ENCODE results near the gene OFD1.

Gene OFD1

DNA sequence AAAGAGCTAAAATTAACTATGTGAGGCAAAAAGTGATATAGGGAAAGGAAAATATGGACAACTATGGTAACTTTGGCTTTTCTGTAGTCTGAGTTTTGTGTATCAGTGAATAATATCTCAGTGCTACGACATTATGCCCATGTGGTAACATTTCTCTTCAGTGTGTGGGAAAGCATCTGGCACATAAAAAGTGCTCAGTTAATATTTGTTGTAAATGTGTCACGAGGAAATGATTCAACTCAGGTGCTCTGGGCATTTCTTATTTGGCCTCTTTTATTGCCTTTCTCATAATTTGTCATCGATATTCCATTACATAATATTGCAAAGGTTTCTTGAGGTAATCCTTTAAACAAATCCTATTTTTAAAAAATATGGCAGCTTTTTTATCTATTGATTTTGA is 17.6 kb downstream of the OFD1 start:
- no peak for DNase-seq (ENCODE audit: low read depth)

DNA sequence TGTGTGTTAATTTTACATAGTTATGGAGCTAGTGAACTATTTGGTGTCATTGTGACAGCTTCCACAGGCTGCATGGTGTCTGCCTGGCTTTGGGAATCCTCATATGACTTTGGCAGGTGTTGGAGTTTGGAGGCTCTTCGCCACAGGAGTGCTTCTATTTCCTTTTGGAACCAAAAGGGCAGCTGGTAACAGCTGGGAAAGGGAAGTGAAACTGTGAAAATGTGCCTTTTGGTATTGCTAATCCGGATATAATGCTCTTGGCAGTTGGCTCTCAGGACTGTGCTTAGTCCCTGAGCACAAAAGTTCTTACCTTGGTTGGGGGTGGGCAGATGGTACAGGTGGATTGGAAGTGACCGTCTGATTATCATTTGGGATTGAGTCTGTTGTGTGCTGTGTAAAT is 18.1 kb downstream of the OFD1 start:
- no peak for DNase-seq (ENCODE audit: low read depth)

DNA sequence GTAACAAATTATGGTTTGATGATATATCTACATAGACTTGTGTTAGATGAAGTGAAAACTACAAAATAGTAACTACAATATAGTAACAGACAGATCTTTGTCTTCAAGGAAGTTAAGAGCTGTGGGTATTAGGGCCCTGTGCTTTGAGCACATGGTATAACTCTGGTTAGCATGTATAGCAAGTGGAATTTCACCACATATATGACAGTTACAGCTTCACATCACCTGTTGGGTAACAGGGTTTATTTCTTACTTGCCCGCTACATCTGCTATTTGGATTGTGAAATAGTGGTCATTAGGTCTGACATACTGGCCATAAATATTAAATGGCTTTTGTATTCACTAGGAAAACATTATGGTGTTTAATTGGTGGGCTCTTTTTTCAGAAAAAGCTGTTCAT is 20.2 kb downstream of the OFD1 start:
- DNase-seq (ENCODE audit: low read depth), result no peak

DNA sequence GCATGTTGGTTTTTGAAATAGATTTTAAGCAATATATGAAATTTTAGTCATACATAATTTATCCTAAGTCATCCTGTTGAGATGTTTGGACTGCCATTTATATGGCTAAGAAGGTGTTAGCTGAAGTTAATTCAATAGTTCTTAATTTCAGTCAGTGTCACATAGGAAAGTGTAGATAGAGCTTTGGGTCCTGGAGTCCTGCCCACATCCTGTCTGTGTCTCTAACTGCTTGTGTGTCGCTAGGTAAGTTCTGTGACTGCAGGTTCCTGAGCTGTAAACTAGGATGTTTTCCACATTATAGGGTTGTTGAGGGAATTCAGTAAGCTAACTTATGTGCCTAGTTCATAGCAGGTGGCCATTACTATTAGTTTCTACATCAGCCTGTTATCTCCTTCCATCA is 20.7 kb downstream of the OFD1 start:
- no peak for DNase-seq (ENCODE audit: low read depth)

DNA sequence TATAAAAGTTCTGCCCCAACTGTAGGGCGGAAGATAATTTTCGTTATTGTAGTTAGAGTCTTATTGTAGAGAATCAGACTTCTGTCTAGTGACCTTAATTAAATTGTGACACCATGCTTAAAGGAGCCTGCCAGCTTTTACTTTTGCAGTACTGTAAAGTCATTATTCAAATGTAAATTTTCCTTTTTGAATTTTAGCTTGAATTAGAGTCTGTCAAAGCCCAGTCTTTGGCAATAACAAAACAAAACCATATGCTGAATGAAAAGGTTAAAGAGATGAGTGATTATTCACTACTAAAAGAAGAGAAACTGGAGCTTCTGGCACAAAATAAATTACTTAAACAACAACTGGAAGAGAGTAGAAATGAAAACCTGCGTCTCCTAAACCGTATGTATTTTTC is 21.8 kb downstream of the OFD1 start:
- no peak for DNase-seq (ENCODE audit: low read depth)

DNA sequence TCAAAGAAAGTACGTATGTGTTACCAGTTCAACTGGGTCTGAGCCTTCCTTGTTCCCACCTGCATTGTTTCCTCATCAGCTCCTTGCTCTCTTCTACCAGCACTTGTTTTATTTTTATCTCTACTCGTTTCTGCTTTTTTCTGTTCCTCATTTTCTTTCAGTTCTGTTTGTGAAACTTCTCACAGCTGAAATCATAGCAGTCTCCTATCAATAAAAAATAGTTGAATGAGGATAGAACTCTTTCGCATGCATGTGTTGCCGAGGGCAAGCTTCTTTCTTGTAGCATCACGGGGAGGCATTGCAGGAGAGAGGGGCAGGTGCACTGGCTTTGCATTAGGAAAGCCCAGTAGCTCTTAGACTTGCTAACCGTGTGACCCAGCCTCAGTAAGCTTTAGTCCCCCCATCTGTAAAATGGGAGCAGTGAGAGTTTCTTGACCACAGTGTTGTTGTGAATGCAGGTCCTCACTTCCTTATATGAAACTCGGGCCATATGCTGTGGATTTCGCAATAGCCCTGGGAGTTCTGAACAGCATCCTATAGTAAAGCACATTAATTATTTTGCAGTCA is 24.7 kb downstream of the OFD1 start:
- no peak for DNase-seq (ENCODE audit: low read depth)

DNA sequence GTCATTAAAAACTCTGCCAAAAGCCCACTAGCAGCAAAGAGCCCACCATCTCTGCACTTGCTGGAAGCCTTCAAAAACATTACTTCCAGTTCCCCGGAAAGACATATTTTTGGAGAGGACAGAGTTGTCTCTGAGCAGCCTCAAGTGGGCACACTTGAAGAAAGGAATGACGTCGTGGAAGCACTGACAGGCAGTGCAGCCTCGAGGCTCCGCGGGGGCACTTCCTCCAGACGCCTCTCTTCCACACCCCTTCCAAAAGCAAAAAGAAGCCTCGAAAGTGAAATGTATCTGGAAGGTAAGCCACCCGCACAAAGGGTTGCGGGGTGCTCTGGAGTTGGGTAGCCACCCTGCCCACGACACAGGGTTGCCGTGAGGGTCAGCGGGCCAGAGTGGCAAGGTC is 25.9 kb downstream of the OFD1 start:
- DNase-seq (ENCODE audit: low read depth), result no peak

DNA sequence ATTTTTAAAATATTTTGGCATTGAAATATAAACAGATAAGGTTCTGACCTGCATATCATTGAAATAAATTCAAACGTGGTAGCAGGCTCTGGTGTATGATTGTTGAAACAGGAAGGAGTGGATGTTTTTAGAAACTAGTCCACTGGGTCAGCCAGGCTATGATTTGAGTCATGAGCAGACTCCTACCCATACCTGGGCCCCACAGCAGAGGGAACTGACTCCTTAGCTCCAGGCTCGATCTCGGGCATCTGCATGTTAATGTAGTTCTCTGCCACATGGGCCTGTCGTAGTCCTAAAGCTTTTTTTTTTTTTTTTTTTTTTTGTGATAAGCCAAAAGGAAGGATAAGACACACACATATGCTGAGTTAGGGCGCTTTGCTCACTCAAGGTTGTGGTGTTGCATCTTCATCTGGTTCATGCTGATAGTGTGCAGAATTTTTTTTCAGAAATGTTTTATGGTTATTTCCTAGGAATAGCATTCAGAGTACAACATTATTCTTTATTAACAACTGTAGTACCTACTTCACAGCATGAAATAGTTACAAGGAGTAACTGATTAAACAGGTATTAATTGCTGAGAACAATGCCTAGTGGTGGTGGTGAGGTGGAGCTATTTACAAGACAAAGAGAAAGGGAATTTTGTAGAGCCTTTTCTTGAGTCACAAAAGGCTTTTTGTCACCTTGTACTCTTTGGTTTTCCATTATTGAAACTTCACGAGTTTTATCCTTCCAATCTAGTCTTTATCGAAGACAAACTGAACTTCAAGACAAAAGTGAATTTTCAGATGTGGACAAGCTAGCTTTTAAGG is 27.3 kb downstream of the OFD1 start:
- no peak for DNase-seq (ENCODE audit: low read depth)

DNA sequence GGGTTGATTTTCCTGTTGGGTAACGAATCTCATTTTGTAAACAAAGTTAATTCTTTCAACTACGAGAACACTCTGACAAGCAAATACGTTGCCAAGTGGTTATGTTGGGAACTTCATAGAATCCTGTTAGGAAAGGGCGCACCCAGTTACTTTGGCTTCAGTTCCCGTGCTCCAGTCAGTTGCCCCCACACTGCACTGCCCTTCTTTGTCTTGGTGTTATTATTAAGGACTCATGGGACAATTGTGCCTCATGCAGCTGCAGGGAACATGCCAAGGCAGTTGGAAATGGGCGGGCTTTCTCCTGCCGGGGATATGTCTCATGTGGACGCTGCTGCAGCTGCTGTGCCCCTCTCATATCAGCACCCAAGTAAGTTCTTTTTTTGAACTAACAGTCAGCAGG is 28.9 kb downstream of the OFD1 start:
- DNase-seq (ENCODE audit: low read depth), result no peak

DNA sequence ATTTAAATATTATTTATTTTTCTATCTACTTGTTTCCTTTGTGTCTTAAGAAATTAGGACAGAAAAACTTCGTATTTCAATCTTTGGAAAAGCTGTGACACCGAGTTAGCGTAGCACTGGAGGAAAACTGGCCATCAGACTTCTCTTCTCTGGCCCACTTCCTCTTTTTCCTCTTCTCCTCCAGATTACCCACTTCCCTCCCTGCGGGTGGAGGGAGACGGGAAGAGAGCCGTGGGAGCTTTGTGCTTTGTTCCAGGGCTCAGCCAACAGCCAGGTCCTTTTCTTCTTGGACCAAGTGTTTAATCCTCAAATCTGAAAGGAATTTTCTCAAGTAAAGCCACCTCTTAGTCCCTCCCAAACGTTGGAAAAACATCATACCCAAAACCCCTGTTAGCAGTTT is 29.7 kb downstream of the OFD1 start:
- no peak for DNase-seq (ENCODE audit: low read depth)

DNA sequence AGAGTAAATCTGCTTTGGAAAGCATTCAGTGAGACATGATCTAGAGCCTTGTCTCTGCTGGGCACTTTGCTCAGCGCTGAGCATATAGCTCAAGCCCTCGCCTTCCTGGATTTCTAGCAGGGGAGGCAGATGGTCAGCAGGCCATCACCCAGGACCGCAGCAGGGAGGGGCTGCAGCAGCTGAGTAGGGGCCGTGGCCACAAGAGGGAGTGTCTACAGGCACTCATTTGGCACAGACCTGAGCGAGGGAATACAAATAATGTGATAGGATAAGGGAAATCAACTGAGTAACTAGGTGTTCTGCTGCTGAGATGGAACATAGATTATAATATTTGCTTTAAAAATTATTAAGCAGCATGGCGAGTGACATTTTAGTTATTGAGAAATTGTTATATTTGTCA is 30.2 kb downstream of the OFD1 start:
- DNase-seq (ENCODE audit: low read depth), result no peak

DNA sequence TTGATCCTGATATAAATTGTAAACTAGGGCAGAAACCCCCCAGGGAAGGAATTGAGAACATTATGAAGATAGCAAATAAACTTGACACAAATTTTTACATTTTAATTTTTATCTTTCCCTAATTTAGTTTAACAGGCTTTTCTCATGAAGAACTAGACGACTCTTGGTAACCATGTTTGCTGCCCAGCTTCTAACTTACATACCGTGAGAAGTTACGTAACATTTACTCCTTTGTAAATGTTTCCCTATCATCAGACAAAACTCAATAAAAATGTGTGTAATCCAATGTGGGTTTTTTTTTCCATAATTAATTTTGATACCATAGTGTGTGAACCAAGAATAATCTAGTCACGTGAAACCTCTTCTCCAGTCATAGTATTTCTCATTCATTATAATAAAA is 34.4 kb downstream of the OFD1 start:
- DNase-seq (ENCODE audit: low read depth), result no peak

DNA sequence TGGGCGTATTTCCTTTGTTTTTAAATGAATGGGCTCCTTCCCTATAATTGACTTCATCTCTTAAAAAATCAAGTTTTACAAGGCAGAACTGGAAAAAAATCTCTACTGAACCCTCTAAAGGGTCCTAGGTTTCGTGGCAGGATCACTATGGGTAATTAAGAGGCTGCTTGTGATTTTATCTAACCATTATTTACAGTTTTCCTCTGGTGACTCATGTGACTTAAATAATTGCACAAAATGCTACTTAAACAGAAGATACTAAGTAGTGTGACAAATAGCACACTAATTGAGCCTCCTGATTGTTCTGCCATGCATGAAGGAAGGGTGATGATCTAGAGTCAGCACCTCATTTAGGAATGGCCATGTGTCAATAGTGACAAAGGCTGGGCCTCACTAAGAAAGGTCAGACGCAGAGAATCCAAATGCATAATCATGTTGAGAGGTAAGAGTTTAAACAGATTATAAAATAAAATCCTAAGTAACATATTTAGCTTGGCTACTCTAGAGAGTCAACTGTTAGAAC is 35.5 kb downstream of the OFD1 start:
- no peak for DNase-seq (ENCODE audit: low read depth)

DNA sequence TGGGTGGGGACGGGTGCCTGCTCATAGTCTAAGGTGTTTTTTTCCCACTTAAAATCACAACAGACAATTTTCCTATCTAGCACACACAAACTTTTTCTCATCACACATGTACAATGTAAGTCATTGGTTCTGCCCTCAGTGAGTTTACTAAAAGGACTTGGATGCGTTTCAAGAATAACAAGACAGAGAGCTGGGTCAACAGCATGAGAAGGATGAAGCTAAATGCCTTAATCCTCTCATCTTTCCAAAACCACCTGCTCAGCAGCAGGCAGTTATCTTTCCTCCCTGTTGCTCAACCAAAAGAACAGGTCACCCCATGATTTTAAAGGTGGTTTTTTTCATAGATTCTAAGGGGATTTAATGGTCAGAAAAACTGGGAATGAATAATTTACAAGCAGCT is 40.1 kb downstream of the OFD1 start:
- no peak for DNase-seq (ENCODE audit: low read depth)

DNA sequence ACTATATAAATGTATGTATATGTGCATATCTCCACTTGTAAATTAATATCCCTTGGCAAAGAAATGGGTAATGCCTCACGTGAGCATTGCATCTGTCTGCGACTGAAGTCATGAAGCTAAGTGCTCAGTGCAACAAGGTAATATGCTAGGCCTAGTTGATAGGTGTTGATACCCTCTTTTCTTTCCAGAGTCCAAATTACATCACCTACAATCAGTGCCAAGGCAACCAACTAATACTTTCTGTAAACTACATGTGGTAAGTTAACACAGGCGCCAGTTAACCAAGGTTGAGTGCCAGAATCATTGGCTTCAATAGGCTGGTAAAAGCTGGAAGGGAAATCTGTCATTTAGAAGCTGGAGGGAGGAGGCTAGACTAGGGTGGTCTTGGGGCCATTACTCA is 41.3 kb downstream of the OFD1 start:
- DNase-seq (ENCODE audit: low read depth), result no peak

DNA sequence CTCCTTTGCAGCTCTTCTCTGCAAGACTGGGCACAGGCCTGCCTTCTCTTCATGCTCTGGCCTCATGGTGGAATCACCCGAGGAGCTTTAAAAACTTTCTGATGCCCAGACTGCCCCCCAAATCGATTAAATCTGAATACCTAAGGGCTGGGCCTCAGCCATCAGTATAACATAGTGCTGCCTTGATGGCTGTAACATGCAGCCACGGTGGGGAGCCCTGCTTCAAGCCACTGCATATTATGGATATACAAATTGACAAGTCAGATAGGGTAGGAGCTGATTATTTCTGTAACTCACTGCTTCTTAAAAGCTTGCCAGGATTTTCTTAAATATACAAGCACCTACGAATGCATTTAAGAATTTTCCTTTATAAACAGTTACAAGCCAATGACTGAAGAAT is 41.8 kb downstream of the OFD1 start:
- DNase-seq (ENCODE audit: low read depth), result no peak

DNA sequence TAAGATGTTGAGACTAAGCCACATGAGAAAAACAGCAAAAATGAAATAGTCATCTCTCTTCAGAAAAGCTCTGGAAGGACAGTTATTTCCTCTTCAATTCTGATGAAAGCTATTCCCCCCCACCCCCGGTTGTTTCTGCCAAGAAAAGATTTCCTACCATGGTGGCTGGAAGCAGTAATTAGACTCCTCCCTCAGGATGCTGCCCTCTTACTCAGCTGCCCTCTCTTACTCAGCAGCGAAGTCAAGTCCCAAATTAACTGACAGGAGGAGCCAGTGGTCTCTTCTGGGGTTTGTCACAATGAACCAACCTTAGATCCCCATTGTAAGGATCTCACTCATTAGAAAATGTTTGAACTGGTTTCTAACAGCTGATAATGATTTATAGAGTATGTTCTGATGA is 44.4 kb downstream of the OFD1 start:
- no peak for DNase-seq (ENCODE audit: low read depth)

DNA sequence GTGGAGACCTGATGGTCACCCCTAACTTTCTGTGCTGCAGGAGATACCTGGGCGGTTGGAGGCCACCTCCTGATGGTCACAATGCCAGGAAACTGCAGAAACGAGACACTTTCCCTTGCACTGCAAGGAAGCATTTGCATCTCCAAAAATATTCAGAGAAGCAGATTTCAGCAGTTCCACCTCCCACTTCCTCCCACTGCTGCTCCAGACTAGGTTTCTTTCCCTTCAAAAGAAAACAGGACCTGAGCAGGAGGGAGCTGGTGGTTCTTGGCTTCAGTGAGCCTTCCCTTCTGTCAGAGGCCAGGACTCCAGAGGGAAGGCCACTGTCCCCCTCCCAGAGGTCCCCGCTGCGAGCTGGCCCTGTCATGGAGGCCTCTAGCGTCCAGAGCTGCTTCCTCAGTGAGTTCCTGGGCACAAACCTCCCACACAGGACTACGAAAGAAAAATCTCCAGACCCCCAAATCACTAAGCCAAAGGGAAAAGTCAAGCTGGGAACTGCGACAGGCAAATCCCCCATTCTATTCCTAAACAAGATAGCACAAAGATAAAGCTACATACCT is 46.4 kb downstream of the OFD1 start:
- DNase-seq (ENCODE audit: low read depth), result no peak

DNA sequence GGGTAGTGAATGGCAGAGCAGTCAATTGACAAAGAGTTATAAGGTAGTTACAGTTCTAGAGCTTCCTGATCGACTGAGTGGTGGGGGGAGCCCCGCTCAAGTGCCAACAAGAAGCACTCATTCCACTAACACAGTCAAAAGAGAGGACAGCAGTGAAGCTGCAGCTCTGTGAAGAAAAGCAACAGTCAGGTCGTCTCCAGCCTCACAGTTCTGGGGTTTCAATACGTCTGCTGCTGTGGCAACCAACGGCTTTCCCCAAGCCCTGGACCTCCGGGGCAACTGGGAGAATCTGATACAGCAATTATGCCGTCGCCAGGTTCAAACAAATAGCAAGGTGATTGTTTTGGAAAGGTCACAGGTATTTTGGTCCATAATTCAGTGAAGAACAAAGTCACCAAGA is 51.5 kb downstream of the OFD1 start:
- DNase-seq (ENCODE audit: low read depth), result no peak

DNA sequence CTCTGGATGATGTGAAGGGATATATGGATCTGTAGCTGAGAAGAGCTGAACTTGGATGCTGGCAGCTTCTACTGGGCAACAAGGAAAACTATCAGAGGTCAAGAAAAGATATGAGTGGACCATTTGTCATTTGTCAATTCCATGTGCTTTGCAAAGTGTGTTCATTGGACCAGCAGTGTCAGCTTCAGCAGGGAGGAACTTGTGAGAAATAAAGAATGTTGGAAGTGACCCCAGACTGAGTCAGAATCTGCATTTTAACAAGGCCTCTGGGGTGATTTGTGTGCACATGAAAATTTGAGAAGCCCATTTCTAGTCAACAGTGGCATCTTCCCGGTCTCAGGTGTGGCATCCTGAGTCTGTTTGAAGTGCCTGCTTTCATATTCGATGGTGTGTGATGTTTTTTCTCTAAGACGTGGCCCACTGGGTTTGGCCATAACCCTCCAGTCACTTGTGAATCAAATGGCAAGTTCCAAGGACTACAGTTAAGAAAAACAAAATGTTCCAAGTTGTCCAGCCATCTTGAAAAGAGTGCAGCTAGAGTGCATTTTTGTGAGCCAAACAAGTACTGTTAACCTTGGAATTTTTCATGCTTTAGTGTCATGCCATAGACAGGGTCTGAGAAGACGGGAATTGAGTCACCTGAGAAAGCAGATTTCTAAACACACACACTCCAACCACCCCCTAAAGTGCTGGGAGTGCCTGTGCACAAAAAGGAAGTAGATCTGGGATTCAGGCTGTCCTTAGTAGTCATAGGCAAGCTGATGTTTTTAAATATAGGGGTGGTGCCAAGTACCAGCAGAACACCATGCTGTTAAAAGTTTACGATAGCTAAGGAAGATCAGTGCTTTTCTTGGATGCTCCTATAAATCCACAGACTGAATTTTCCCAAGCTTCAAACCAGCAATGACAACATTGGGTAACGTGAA is 55.9 kb downstream of the OFD1 start:
- no peak for DNase-seq (ENCODE audit: low read depth)

DNA sequence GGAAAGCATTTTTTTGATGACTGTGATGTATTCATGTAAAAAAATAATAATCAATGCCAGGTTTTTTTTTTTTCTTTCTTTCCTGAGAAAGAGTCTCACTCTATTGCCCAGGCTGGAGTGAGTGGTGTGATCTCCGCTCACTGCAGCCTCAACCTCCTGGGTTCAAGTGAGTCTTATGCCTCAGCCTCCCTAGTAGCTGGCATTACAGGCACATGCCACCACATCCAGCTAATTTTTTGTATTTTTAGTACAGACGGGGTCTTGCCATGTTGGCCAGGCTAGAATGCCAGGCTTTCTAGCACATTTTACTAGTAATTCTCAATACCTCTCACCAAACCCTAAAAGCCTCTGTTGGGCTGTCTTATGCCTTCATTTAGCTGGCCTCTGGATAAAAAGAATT is 56.6 kb downstream of the OFD1 start:
- no peak for DNase-seq (ENCODE audit: low read depth)

DNA sequence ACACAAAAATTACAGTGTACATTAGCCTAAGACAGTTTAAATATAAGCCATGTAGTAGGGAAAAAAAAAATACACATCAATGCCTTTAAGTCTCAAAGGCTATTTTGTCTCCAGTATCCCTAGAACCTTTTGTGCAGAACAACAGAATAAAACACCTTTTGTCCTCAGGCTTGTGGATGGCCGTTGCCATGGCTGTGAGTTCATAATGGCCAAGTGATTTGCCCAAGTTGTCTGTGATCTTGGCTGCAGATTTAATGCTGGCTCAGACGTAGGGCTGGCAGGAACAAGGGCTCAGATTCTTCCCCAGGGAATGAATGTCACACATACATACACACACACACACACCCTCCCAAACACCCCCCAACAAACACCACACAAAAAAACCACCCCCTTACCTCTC is 57.0 kb downstream of the OFD1 start:
- no peak for DNase-seq (ENCODE audit: low read depth)

DNA sequence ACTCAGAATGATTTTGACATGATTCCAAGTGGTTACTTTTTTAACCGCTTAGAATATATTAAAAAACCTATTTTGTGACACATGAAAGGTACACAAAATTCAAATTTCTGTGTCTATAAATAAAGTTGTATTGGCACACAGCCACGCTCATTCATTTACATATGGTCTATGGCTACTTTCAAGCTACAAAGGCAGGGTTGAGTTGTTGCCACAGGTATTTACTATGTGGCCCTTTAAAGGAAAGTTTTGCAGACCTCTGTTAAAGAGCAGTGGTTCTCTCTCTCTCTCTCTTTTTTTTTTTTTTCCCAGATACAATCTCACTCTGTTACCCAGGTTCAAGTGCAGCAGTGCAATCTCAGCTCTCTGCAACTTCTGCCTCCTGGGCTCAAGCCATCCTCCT is 59.3 kb downstream of the OFD1 start:
- DNase-seq (ENCODE audit: low read depth), result no peak
